Measurements from ENCODE around the gene TLCD1.

DNA sequence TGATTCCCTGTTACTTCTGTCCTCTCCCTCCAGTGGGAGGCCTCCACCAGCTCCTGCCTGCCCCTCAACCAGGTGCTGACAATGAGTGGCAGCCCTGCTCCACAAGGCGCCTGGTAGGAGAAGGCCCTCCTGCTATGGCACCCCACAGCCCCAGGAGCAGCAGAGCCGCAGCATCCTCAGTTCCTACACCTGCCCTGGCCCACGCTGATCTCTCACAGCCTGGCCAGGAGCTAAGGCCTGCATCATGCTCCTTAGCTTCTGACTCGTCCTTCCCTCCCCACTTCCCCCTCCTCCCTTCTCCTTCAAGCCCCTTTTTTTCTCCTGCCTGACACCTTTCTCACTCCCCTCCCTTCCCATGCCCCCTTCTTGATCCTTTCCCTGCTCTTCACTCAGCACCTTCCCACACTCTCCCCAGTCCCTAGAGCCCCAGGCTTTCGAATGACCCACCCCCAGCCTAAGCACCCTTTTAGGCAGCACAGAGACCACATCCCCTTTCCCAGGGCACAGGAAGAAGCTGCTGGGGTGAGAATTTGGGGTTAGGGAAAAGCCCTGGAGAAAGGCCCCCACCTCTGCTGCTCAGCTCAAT lies 20.9 kb downstream of the TLCD1 start:
- TF ChIP-seq POLR2A (IDR thresholded peaks at IDR 0.05) (no peak), EP300 (IDR thresholded peaks at IDR 0.05) (no peak)
- TF ChIP-seq, protein P1, sequence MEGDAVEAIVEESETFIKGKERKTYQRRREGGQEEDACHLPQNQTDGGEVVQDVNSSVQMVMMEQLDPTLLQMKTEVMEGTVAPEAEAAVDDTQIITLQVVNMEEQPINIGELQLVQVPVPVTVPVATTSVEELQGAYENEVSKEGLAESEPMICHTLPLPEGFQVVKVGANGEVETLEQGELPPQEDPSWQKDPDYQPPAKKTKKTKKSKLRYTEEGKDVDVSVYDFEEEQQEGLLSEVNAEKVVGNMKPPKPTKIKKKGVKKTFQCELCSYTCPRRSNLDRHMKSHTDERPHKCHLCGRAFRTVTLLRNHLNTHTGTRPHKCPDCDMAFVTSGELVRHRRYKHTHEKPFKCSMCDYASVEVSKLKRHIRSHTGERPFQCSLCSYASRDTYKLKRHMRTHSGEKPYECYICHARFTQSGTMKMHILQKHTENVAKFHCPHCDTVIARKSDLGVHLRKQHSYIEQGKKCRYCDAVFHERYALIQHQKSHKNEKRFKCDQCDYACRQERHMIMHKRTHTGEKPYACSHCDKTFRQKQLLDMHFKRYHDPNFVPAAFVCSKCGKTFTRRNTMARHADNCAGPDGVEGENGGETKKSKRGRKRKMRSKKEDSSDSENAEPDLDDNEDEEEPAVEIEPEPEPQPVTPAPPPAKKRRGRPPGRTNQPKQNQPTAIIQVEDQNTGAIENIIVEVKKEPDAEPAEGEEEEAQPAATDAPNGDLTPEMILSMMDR (IDR thresholded peaks at IDR 0.05): no peak

Data from suprapubic skin (tissue), 3 donors.